K562 (cell line): ENCODE data around the gene CALD1. TPM values are rescaled to one million over a fixed set of nuclear protein-coding genes. Genes with fewer than 3 reads are reported as not detected.

ENCODE experiments used
- ATAC-seq: fragments of 200-7000 bp; cut with Tn5 transposase; 3 replicates; pipeline ENCODE4 v1.9.1; 2020; ENCODE audit warnings: moderate library complexity
- BruUV-seq: library from RNA; stranded (reverse); fragments of 400-500 nt; replicated peaks from 2 replicates; lab custom pipeline; 2021; lab: Mats Ljungman, UMichigan
- CTCF ChIA-PET: fragments of 300-600 bp; formaldehyde crosslinking; extraction: SDS; loops from one replicate; lab custom pipeline; 2021; ENCODE audit warnings: low intra/inter-chr PET ratio; lab: Yijun Ruan, JAX
- POLR2A ChIA-PET: fragments of 300-600, 350-650 bp; sonication (Branson Sonifier 250); formaldehyde crosslinking; extraction: SDS; loops from one replicate; lab custom pipeline; 2021; ENCODE audit warnings: antibody characterized with exemption, inconsistent platforms; lab: Yijun Ruan, JAX
- DNase-seq, 4 experiments: peaks; one replicate each; pipeline versions ENCODE4 v3.0.0 to v3.0.0-alpha.2; 2011 to 2018; ENCODE audit warnings: low spot score in 3 of 4, mixed read lengths in 3 of 4; ENCODE audit errors: extremely low read depth in 1 of 4
- FAIRE-seq: peaks from 2 replicates; lab custom pipeline; 2011; peaks lifted over from hg19 to GRCh38; lab: Jason Lieb, UNC
- H2AFZ ChIP-seq: 2 replicates; pipeline ENCODE4 v1.6.0; 2011; ENCODE audit warnings: low read depth, low read length, control low read depth, inconsistent platforms
- H3K27ac ChIP-seq: fragments of 200-600 bp; 3 replicates; pipeline ENCODE4 v1.8.0; 2011; ENCODE audit warnings: low read depth, mild to moderate bottlenecking, control low read depth, inconsistent platforms, low read length, moderate library complexity, mixed read lengths; ENCODE audit errors: extremely low read depth
- H3K27me3 ChIP-seq, 2 experiments: fragments of 300-600 bp in 1 of 2; 2 replicates in 1 of 2; 3 replicates in 1 of 2; pipeline versions ENCODE4 v1.6.0 to v1.8.0; 2011; ENCODE audit warnings: inconsistent platforms in 2 of 2, low read length in 2 of 2, mild to moderate bottlenecking in 1 of 2, mixed read lengths in 1 of 2, moderate library complexity in 1 of 2; ENCODE audit not compliant: control insufficient read depth in 2 of 2, insufficient read depth in 2 of 2
- H3K36me3 ChIP-seq: fragments of 300-600 bp; 3 replicates; pipeline ENCODE4 v1.8.0; 2011; ENCODE audit warnings: mild to moderate bottlenecking, low read length, inconsistent platforms; ENCODE audit not compliant: control insufficient read depth, insufficient read depth
- H3K4me1 ChIP-seq, 2 experiments: fragments of 200-600 bp in 1 of 2; replicated peaks in 1 of 2; 2 replicates in 1 of 2; 3 replicates in 1 of 2; pipeline versions ENCODE4 v1.5.1 to v1.8.0; 2011; ENCODE audit warnings: inconsistent platforms in 2 of 2, low read length in 2 of 2, mild to moderate bottlenecking in 1 of 2, mixed read lengths in 1 of 2, moderate library complexity in 1 of 2; ENCODE audit not compliant: control insufficient read depth in 2 of 2, insufficient read depth in 2 of 2
- H3K4me2 ChIP-seq: 2 replicates; pipeline ENCODE4 v1.6.1; 2011; ENCODE audit warnings: low read length, control low read depth, inconsistent platforms, mixed read lengths; ENCODE audit not compliant: insufficient read depth
- H3K4me3 ChIP-seq: fragments of 200-600 bp; sonication (generic), shearing (Covaris generic); 2 replicates; pipeline ENCODE4 v1.5.1; 2016; ENCODE audit warnings: control low read depth, inconsistent platforms
- H3K79me2 ChIP-seq: fragments of 200-600 bp; 3 replicates; pipeline ENCODE4 v1.8.0; 2011; ENCODE audit warnings: low read length, inconsistent platforms; ENCODE audit not compliant: control insufficient read depth, insufficient read depth
- H3K9ac ChIP-seq, 2 experiments: 2 replicates each; pipeline versions ENCODE4 v1.6.0 to v1.6.1; 2011; ENCODE audit warnings: low read depth in 2 of 2, low read length in 2 of 2, control low read depth in 1 of 2, inconsistent platforms in 1 of 2, mild to moderate bottlenecking in 1 of 2, mixed read lengths in 1 of 2; ENCODE audit not compliant: insufficient read depth in 1 of 2
- H3K9me1 ChIP-seq: one replicate; pipeline ENCODE4 v1.6.0; 2011; ENCODE audit warnings: inconsistent platforms, mild to moderate bottlenecking, low read length, moderate library complexity; ENCODE audit not compliant: control insufficient read depth, insufficient read depth
- H3K9me3 ChIP-seq: replicated peaks from 2 replicates; pipeline ENCODE4 v1.5.1; 2011; ENCODE audit warnings: low read depth, low read length, inconsistent platforms; ENCODE audit not compliant: control insufficient read depth, insufficient read depth
- H4K20me1 ChIP-seq: replicated peaks from 2 replicates; pipeline ENCODE4 v1.6.1; 2011; ENCODE audit warnings: low read length, inconsistent platforms, mixed read lengths; ENCODE audit not compliant: control insufficient read depth, insufficient read depth
- ESRRB ChIP-seq: fragments of 250-450 bp; sonication (Bioruptor Pico); IDR thresholded peaks from 2 replicates; pipeline ENCODE4 v1.5.0; 2020; ENCODE audit warnings: mild to moderate bottlenecking, moderate library complexity, borderline replicate concordance
- FOXJ3 ChIP-seq: sonication (generic); formaldehyde crosslinking; IDR thresholded peaks from 2 replicates; pipeline ENCODE4 v1.4.0; 2020; ENCODE audit warnings: mild to moderate bottlenecking, missing genetic modification reagents
- PRMT5 ChIP-seq: sonication (generic); formaldehyde crosslinking; IDR thresholded peaks from 2 replicates; pipeline ENCODE4 v1.5.0; 2020; ENCODE audit warnings: missing genetic modification reagents
- WGBS: fragments of 100-300 bp; shearing (Covaris generic); methylation state at CpG from one replicate; pipeline ENCODE4 v1.1.6; 2016; ENCODE audit warnings: low coverage, mixed read lengths; ENCODE audit not compliant: insufficient coverage; ENCODE audit errors: missing lambda C conversion rate; 5-methylcytosine and 5-hydroxymethylcytosine counted together
- in situ Hi-C: fragments of 300-500 bp; cut with MboI; formaldehyde crosslinking; loops from 4 replicates; pipeline ENCODE4 v1.15.0; 2018; ENCODE audit warnings: inconsistent platforms, mixed read lengths
- intact Hi-C: fragments of 100-400 bp; cut with micrococcal nuclease; formaldehyde crosslinking; loops from 2 replicates; pipeline ENCODE4 v1.14.2; 2022
- polyA plus RNA-seq, 8 experiments: library from polyadenylated mRNA; depleted of rRNA in 4 of 8; stranded (reverse) in 5 of 8; unstranded in 3 of 8; fragments of >200 nt; fragmentation: Nextera tagmentation in 2 of 8; fragmentation: Illumina TruSeq in 1 of 8; extraction: Ambion mirVana in 2 of 8; extraction: Trizol in 1 of 8; gene quantifications; 2 replicates each; pipeline versions ENCODE4 v1.2.1 to v1.2.3, GENCODE V29; 2011 to 2014; ENCODE audit warnings: inconsistent platforms in 1 of 8, missing spikeins in 1 of 8
- total RNA-seq, 7 experiments: library from RNA; depleted of rRNA in 6 of 7; stranded (reverse); fragments of >200 nt in 6 of 7; fragmentation: Illumina TruSeq in 2 of 7; extraction: Trizol in 2 of 7; gene quantifications; 2 replicates each; pipeline versions ENCODE4 v1.2.1 to v1.2.3, GENCODE V29; 2011 to 2021; ENCODE audit warnings: low replicate concordance in 1 of 7
- TF ChIP-seq, protein P1 (sequence below): fragments of 450-650 bp; IDR thresholded peaks from 2 replicates; pipeline ENCODE4 v1.6.1; 2017; ENCODE audit warnings: antibody characterized with exemption
- TF ChIP-seq, protein P2 (sequence below), 2 experiments: fragments of 450-650 bp; conservative IDR thresholded peaks; 2 replicates each; pipeline ENCODE4 v1.6.1; 2017; ENCODE audit warnings: mild to moderate bottlenecking in 2 of 2, moderate library complexity in 2 of 2
- TF ChIP-seq, protein P3 (sequence below): sonication (generic); formaldehyde crosslinking; IDR thresholded peaks from 2 replicates; pipeline ENCODE4 v1.8.1; 2023; ENCODE audit warnings: missing genetic modification reagents, mild to moderate bottlenecking, borderline replicate concordance

CALD1 gene
- total and polyA plus RNA-seq, 9 of the 15 experiments (the other 6 are each of a cell fraction or from before 2014, with no cell fraction given), result 0.40 TPM; not detected in 8

DNA sequence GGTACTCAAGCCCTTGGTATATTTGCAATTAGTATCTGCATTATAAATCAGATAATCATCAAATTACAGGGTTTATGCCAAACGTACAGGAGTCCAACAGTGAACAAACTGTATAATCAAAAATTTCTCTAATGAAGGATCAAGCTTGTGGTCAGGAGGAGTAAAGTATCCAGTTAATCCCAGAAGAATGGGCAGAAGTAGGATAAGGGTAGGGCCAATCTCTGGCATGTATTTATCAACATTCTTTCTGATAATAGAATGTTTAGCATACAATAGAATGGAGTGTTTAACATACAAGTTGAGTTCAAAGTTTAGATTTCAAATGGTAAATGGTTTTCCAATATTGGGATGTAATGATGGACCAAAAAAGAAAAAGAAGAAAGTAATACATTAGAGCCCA, 103.0 kb downstream of the CALD1 start:
- no peaks in the 10 kb centered on the region for H3K4me1 ChIP-seq
- ATAC-seq, result no peak
- ChIA-PET CTCF (no interaction called here), POLR2A (no interaction called here)
- WGBS, result 0% methylated on average over 1 of the region's 1 CpG
- FAIRE-seq, result no peak
- no peaks in the 10 kb centered on the region for H4K20me1 ChIP-seq
- H3K9me3 ChIP-seq, result no peaks in the 10 kb centered on the region
- no peak overlapping the region for H3K4me2 ChIP-seq
- no peak for TF ChIP-seq FOXJ3 (CRISPR knock-in tag)
- TF ChIP-seq, protein P1, sequence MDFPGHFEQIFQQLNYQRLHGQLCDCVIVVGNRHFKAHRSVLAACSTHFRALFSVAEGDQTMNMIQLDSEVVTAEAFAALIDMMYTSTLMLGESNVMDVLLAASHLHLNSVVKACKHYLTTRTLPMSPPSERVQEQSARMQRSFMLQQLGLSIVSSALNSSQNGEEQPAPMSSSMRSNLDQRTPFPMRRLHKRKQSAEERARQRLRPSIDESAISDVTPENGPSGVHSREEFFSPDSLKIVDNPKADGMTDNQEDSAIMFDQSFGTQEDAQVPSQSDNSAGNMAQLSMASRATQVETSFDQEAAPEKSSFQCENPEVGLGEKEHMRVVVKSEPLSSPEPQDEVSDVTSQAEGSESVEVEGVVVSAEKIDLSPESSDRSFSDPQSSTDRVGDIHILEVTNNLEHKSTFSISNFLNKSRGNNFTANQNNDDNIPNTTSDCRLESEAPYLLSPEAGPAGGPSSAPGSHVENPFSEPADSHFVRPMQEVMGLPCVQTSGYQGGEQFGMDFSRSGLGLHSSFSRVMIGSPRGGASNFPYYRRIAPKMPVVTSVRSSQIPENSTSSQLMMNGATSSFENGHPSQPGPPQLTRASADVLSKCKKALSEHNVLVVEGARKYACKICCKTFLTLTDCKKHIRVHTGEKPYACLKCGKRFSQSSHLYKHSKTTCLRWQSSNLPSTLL, result no peak
- TF ChIP-seq ESRRB (CRISPR knock-in tag), result no peak
- TF ChIP-seq PRMT5 (CRISPR knock-in tag), result no peak
- TF ChIP-seq, protein P2, sequence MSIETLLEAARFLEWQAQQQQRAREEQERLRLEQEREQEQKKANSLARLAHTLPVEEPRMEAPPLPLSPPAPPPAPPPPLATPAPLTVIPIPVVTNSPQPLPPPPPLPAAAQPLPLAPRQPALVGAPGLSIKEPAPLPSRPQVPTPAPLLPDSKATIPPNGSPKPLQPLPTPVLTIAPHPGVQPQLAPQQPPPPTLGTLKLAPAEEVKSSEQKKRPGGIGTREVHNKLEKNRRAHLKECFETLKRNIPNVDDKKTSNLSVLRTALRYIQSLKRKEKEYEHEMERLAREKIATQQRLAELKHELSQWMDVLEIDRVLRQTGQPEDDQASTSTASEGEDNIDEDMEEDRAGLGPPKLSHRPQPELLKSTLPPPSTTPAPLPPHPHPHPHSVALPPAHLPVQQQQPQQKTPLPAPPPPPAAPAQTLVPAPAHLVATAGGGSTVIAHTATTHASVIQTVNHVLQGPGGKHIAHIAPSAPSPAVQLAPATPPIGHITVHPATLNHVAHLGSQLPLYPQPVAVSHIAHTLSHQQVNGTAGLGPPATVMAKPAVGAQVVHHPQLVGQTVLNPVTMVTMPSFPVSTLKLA (conservative IDR thresholded peaks at IDR 0.05), result no peak
- TF ChIP-seq, protein P3, sequence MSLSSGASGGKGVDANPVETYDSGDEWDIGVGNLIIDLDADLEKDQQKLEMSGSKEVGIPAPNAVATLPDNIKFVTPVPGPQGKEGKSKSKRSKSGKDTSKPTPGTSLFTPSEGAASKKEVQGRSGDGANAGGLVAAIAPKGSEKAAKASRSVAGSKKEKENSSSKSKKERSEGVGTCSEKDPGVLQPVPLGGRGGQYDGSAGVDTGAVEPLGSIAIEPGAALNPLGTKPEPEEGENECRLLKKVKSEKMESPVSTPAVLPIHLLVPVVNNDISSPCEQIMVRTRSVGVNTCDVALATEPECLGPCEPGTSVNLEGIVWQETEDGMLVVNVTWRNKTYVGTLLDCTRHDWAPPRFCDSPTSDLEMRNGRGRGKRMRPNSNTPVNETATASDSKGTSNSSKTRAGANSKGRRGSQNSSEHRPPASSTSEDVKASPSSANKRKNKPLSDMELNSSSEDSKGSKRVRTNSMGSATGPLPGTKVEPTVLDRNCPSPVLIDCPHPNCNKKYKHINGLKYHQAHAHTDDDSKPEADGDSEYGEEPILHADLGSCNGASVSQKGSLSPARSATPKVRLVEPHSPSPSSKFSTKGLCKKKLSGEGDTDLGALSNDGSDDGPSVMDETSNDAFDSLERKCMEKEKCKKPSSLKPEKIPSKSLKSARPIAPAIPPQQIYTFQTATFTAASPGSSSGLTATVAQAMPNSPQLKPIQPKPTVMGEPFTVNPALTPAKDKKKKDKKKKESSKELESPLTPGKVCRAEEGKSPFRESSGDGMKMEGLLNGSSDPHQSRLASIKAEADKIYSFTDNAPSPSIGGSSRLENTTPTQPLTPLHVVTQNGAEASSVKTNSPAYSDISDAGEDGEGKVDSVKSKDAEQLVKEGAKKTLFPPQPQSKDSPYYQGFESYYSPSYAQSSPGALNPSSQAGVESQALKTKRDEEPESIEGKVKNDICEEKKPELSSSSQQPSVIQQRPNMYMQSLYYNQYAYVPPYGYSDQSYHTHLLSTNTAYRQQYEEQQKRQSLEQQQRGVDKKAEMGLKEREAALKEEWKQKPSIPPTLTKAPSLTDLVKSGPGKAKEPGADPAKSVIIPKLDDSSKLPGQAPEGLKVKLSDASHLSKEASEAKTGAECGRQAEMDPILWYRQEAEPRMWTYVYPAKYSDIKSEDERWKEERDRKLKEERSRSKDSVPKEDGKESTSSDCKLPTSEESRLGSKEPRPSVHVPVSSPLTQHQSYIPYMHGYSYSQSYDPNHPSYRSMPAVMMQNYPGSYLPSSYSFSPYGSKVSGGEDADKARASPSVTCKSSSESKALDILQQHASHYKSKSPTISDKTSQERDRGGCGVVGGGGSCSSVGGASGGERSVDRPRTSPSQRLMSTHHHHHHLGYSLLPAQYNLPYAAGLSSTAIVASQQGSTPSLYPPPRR (CRISPR knock-in tag), result no peak
- BruUV-seq, result no TSS peak
- H3K27me3 ChIP-seq, result peaks cover 2 to 6% of the 10 kb centered on the region in 2 experiments; a peak in 4 of 5 replicates
- intact Hi-C loops (no loop called here), in situ Hi-C loops (no loop called here)
- no peak overlapping the region for H3K4me3 ChIP-seq
- no peaks in the 10 kb centered on the region for H3K79me2 ChIP-seq
- H3K9me1 ChIP-seq, result no peaks in the 10 kb centered on the region
- no peak for DNase-seq
- no peak overlapping the region for H3K27ac ChIP-seq
- H3K36me3 ChIP-seq, result no peaks in the 10 kb centered on the region
- H3K9ac ChIP-seq, result no peak overlapping the region
- no peak overlapping the region for H2AFZ ChIP-seq
